ENCODE measurements around the gene AQP1.

AQP1 gene

DNA sequence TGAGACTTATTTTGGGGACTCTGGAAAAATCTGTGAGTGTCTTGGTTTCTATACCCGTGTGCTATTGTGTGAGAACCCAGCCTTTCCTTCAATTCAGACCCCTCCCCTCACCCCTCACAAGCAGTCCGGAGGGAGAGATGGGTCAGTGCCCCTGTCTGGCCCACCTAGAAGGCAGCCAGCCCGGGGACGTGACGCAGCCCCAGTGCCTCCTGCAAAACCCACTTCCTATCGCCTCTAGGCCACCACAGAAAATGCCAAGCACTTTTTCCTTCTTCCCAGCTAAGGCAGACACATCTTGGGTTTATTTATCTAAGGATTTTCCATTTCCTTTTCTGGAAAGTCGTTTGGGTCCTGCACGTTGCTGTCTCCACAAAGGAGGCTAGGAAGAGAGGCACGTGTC is 11.6 kb upstream of the AQP1 start:
- Histone ChIP-seq H3K4me2 (ENCODE audit: insufficient read depth, low read length) (no peak overlapping the region), H3K27me3 (ENCODE audit: insufficient read depth, low read length, poor library complexity) (no peaks in the 10 kb centered on the region), H3K4me1 (ENCODE audit: insufficient read depth, low read length) (no peaks in the 10 kb centered on the region), H3K79me2 (ENCODE audit: insufficient read depth, low read length) (no peaks in the 10 kb centered on the region), H2AFZ (ENCODE audit: low read depth, low read length) (no peak overlapping the region), H3K36me3 (ENCODE audit: insufficient read depth, low read length) (no peaks in the 10 kb centered on the region), H3K9me3 (ENCODE audit: insufficient read depth, low read length, severe bottlenecking) (no peaks in the 10 kb centered on the region), H3K27ac (ENCODE audit: low read length) (no peak overlapping the region), H3K9ac (ENCODE audit: low read depth, low read length) (no peak overlapping the region), H3K4me3 (ENCODE audit: low read depth in 1 of 2, low read length in 2 of 2) (no peak overlapping the region), H4K20me1 (ENCODE audit: insufficient read depth, low read length) (no peaks in the 10 kb centered on the region)
- TF ChIP-seq, protein P1, sequence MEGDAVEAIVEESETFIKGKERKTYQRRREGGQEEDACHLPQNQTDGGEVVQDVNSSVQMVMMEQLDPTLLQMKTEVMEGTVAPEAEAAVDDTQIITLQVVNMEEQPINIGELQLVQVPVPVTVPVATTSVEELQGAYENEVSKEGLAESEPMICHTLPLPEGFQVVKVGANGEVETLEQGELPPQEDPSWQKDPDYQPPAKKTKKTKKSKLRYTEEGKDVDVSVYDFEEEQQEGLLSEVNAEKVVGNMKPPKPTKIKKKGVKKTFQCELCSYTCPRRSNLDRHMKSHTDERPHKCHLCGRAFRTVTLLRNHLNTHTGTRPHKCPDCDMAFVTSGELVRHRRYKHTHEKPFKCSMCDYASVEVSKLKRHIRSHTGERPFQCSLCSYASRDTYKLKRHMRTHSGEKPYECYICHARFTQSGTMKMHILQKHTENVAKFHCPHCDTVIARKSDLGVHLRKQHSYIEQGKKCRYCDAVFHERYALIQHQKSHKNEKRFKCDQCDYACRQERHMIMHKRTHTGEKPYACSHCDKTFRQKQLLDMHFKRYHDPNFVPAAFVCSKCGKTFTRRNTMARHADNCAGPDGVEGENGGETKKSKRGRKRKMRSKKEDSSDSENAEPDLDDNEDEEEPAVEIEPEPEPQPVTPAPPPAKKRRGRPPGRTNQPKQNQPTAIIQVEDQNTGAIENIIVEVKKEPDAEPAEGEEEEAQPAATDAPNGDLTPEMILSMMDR (IDR thresholded peaks at IDR 0.05; ENCODE audit: borderline replicate concordance, extremely low read depth, low read length, poor library complexity, severe bottlenecking): no peak
- no peak for TF ChIP-seq EZH2 (IDR thresholded peaks at IDR 0.05; ENCODE audit: borderline replicate concordance, low read depth, low read length, severe bottlenecking)
- ATAC-seq (ENCODE audit: insufficient read depth, low read depth) (no peak), DNase-seq (no peak)

DNA sequence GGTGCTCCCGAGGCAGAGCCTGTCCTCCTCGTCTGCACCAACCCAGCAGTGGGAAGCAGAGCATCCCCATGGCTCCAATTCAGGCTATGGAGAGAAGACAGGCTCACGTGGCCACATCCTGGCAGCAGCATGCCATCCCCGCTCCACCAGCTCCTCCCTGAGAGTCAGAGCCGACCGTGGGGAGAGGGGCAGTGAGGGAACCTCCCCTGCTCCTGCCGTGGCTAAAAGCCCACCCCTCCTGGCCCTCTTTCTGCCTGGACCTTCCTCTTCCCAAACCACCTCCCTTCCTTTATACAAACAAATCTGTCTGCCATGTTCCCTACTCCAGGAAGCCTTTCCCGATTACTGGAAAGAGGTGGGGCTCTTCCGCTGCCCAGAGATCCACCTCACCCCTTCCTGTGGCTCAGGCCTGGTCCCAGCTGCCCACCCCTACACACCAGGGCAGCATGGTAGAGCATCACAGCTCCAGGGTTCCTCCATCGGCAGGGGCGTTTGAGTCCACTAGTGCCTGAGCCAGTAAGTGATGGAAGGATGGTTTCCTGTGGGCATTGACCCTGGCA is 10.8 kb upstream of the AQP1 start:
- Histone ChIP-seq H4K20me1 (ENCODE audit: insufficient read depth, low read length) (no peaks in the 10 kb centered on the region), H2AFZ (ENCODE audit: low read depth, low read length) (no peak overlapping the region), H3K79me2 (ENCODE audit: insufficient read depth, low read length) (no peaks in the 10 kb centered on the region), H3K9me3 (ENCODE audit: insufficient read depth, low read length, severe bottlenecking) (no peaks in the 10 kb centered on the region), H3K27me3 (ENCODE audit: insufficient read depth, low read length, poor library complexity) (no peaks in the 10 kb centered on the region), H3K4me1 (ENCODE audit: insufficient read depth, low read length) (no peaks in the 10 kb centered on the region), H3K4me2 (ENCODE audit: insufficient read depth, low read length) (no peak overlapping the region), H3K4me3 (ENCODE audit: low read depth in 1 of 2, low read length in 2 of 2) (no peak overlapping the region), H3K9ac (ENCODE audit: low read depth, low read length) (no peak overlapping the region), H3K27ac (ENCODE audit: low read length) (no peak overlapping the region), H3K36me3 (ENCODE audit: insufficient read depth, low read length) (no peaks in the 10 kb centered on the region)
- TF ChIP-seq, protein P1 (IDR thresholded peaks at IDR 0.05; ENCODE audit: borderline replicate concordance, extremely low read depth, low read length, poor library complexity, severe bottlenecking): no peak
- TF ChIP-seq EZH2 (IDR thresholded peaks at IDR 0.05; ENCODE audit: borderline replicate concordance, low read depth, low read length, severe bottlenecking): no peak
- no peak for ATAC-seq (ENCODE audit: insufficient read depth, low read depth)
- no peak for DNase-seq

DNA sequence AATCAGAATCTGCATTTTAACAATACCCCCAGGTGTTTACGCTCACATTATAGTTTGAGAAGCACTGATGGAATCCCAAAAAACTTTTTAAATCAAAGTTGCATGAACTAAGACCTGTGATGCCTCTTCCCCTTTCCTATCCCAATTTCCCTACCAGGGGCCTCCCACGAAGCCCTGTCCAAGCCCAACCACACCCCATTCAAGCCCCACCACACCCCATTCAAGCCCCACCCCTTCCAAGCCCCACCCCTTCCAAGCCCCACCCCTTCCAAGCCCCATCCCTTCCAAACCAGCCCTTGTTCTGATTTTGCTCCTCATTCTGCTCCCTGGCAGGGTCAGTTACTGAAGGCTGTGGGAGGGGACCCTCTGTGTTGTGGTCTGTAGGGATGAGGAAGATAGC is 9.8 kb upstream of the AQP1 start:
- H3K27ac ChIP-seq (ENCODE audit: low read length): no peak overlapping the region
- no peaks in the 10 kb centered on the region for H3K36me3 ChIP-seq (ENCODE audit: insufficient read depth, low read length)
- no peak overlapping the region for H3K9ac ChIP-seq (ENCODE audit: low read depth, low read length)
- H3K9me3 ChIP-seq (ENCODE audit: insufficient read depth, low read length, severe bottlenecking): no peaks in the 10 kb centered on the region
- H3K79me2 ChIP-seq (ENCODE audit: insufficient read depth, low read length): no peaks in the 10 kb centered on the region
- no peaks in the 10 kb centered on the region for H3K27me3 ChIP-seq (ENCODE audit: insufficient read depth, low read length, poor library complexity)
- H3K4me3 ChIP-seq (ENCODE audit: low read depth in 1 of 2, low read length in 2 of 2): no peak overlapping the region
- H3K4me1 ChIP-seq (ENCODE audit: insufficient read depth, low read length): no peaks in the 10 kb centered on the region
- H2AFZ ChIP-seq (ENCODE audit: low read depth, low read length): no peak overlapping the region
- H4K20me1 ChIP-seq (ENCODE audit: insufficient read depth, low read length): no peaks in the 10 kb centered on the region
- DNase-seq (no peak), ATAC-seq (ENCODE audit: insufficient read depth, low read depth) (no peak)
- no peak overlapping the region for H3K4me2 ChIP-seq (ENCODE audit: insufficient read depth, low read length)
- TF ChIP-seq, protein P1 (IDR thresholded peaks at IDR 0.05; ENCODE audit: borderline replicate concordance, extremely low read depth, low read length, poor library complexity, severe bottlenecking): no peak
- no peak for TF ChIP-seq EZH2 (IDR thresholded peaks at IDR 0.05; ENCODE audit: borderline replicate concordance, low read depth, low read length, severe bottlenecking)

DNA sequence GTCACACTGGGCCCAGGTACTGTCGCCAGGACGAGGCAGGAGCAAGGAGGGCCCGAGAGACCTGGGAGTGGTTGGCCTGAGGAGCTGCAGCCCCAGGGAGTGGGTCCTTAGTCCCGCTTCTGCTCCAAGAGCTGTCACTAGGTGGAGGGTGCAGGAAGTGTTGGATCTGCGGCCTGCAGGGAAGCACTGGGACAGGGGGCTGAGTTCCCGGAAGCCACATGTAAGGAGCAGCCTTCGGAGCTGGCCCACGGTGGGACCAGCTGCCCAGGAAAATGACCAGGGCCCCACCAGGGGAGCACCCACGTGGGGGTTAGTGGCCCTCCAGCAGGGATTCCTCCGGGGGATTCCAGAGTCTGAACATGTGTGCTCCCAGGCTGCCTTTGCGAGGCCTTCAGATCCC is 9.2 kb upstream of the AQP1 start:
- H3K9ac ChIP-seq (ENCODE audit: low read depth, low read length): no peak overlapping the region
- H3K27me3 ChIP-seq (ENCODE audit: insufficient read depth, low read length, poor library complexity): no peaks in the 10 kb centered on the region
- no peak overlapping the region for H3K27ac ChIP-seq (ENCODE audit: low read length)
- H3K4me3 ChIP-seq (ENCODE audit: low read depth in 1 of 2, low read length in 2 of 2): no peak overlapping the region
- no peaks in the 10 kb centered on the region for H3K9me3 ChIP-seq (ENCODE audit: insufficient read depth, low read length, severe bottlenecking)
- no peaks in the 10 kb centered on the region for H3K36me3 ChIP-seq (ENCODE audit: insufficient read depth, low read length)
- DNase-seq (no peak), ATAC-seq (ENCODE audit: insufficient read depth, low read depth) (no peak)
- H3K79me2 ChIP-seq (ENCODE audit: insufficient read depth, low read length): no peaks in the 10 kb centered on the region
- H2AFZ ChIP-seq (ENCODE audit: low read depth, low read length): no peak overlapping the region
- no peak overlapping the region for H3K4me2 ChIP-seq (ENCODE audit: insufficient read depth, low read length)
- no peak for TF ChIP-seq EZH2 (IDR thresholded peaks at IDR 0.05; ENCODE audit: borderline replicate concordance, low read depth, low read length, severe bottlenecking)
- TF ChIP-seq, protein P1 (IDR thresholded peaks at IDR 0.05; ENCODE audit: borderline replicate concordance, extremely low read depth, low read length, poor library complexity, severe bottlenecking): no peak
- no peaks in the 10 kb centered on the region for H4K20me1 ChIP-seq (ENCODE audit: insufficient read depth, low read length)
- H3K4me1 ChIP-seq (ENCODE audit: insufficient read depth, low read length): no peaks in the 10 kb centered on the region

All from DND-41 (cell line).